ENCODE data around the gene ZNF335. TPM values are rescaled to one million over a fixed set of nuclear protein-coding genes. Genes with fewer than 3 reads are reported as not detected.

Gene ZNF335
- total and polyA plus RNA-seq, 2 of the 13 experiments (the other 11 are each of a cell fraction or from before 2014, with no cell fraction given), result 9.7 to 13.7 TPM

- TF ChIP-seq ZNF574 (CRISPR knock-in tag; IDR thresholded peaks at IDR 0.05) (no peak), ZBTB20 (CRISPR knock-in tag; IDR thresholded peaks at IDR 0.05; ENCODE audit: borderline replicate concordance, low read depth) (0 out of 2 replicates have a peak, but pooled peaks have one; percentile 27), TBL1XR1 (IDR thresholded peaks at IDR 0.05; ENCODE audit: borderline replicate concordance, low read length, partially characterized antibody) (no peak), ZNF891 (CRISPR knock-in tag; IDR thresholded peaks at IDR 0.05) (peak; percentile 71; the same call in 1 of the 2 replicates), ATF4 (CRISPR knock-in tag; IDR thresholded peaks at IDR 0.05) (no peak), SP4 (CRISPR knock-in tag; IDR thresholded peaks at IDR 0.05) (no peak), MAFG (CRISPR knock-in tag; IDR thresholded peaks at IDR 0.05) (peak; percentile 95), ZNF280D (CRISPR knock-in tag; IDR thresholded peaks at IDR 0.05) (no peak), TCF12 (IDR thresholded peaks at IDR 0.05) (no peak), TCF12 (CRISPR knock-in tag; IDR thresholded peaks at IDR 0.05) (no peak), SMARCE1 (IDR thresholded peaks at IDR 0.05; ENCODE audit: borderline replicate concordance) (no peak), ZFX (CRISPR knock-in tag; IDR thresholded peaks at IDR 0.05; ENCODE audit: low read depth) (peak; percentile 42; the same call in 1 of the 2 replicates), IKZF1 (IDR thresholded peaks at IDR 0.05) (no peak), ZNF746 (CRISPR knock-in tag; IDR thresholded peaks at IDR 0.05) (0 out of 2 replicates have a peak, but pooled peaks have one; percentile 35), DPF2 (CRISPR knock-in tag; IDR thresholded peaks at IDR 0.05; ENCODE audit: borderline replicate concordance, low read depth) (no peak), ZMYM2 (CRISPR knock-in tag; IDR thresholded peaks at IDR 0.05) (no peak), TFAP4 (IDR thresholded peaks at IDR 0.05; ENCODE audit: borderline replicate concordance, low read depth) (peak; percentile 89), TAF1 (CRISPR knock-in tag; IDR thresholded peaks at IDR 0.05) (no peak), ZNF280B (CRISPR knock-in tag; IDR thresholded peaks at IDR 0.05; ENCODE audit: borderline replicate concordance) (0 out of 2 replicates have a peak, but pooled peaks have one; percentile 70), SMAD1 (CRISPR knock-in tag; IDR thresholded peaks at IDR 0.05; ENCODE audit: borderline replicate concordance, low read depth) (no peak)
These were observed 47.4 kb downstream of the ZNF335 start (continued) for GRCh38 chr20:45924391-45925261.

Data from HepG2 (cell line).